Lower lobe of right lung (tissue), 2 donors: ENCODE measurements around the gene LATS2. TPM values are rescaled to one million over a fixed set of nuclear protein-coding genes. Genes with fewer than 3 reads are reported as not detected.

ENCODE experiments used
- ATAC-seq, 2 donors: fragments of 200-7000 bp; cut with Tn5 transposase; one replicate each; pipeline ENCODE4 v1.9.1; 2020 to 2022; ENCODE audit warnings: mild to moderate bottlenecking in 2 of 2, moderate library complexity in 2 of 2
- DNase-seq: peaks from one replicate; pipeline ENCODE4 v3.0.0-alpha.2; 2020
- H3K27ac ChIP-seq: fragments of 200-600 bp; one replicate; pipeline ENCODE4 v1.8.0; 2022
- H3K27me3 ChIP-seq: fragments of 200-600 bp; one replicate; pipeline ENCODE4 v1.8.0; 2022; ENCODE audit warnings: low read depth
- H3K36me3 ChIP-seq: fragments of 200-600 bp; one replicate; pipeline ENCODE4 v1.8.0; 2022; ENCODE audit warnings: mild to moderate bottlenecking
- H3K4me1 ChIP-seq: fragments of 200-600 bp; one replicate; pipeline ENCODE4 v1.8.0; 2022
- H3K4me3 ChIP-seq: fragments of 200-600 bp; one replicate; pipeline ENCODE4 v1.8.0; 2022; ENCODE audit warnings: mild to moderate bottlenecking
- H3K9me3 ChIP-seq: fragments of 200-600 bp; one replicate; pipeline ENCODE4 v1.8.0; 2022
- CTCF ChIP-seq: fragments of 200-600 bp; IDR thresholded peaks from one replicate; pipeline ENCODE4 v1.8.0; 2022; ENCODE audit warnings: antibody characterized with exemption, mild to moderate bottlenecking
- intact Hi-C: fragments of 100-400 bp; cut with DNase I; formaldehyde crosslinking; loops from one replicate; pipeline ENCODE4 v1.11.0; 2022
- total RNA-seq: library from RNA; stranded (reverse); fragmentation: NEBNext Ultra II Directional; extraction: Animal tissue kit (Norgen Biotek cat#: 25700); gene quantifications from one replicate; pipeline ENCODE4 v1.2.1, GENCODE V29; 2021
- donor health status: DM: no; HTN: yes; CAD: no; lungs with severe emphysema.

The LATS2 gene
- total RNA-seq, 1 donor from 2014 or later = 26.1 TPM

GRCh38 chr13:21100994-21101757 is 39.8 kb upstream of the LATS2 start:
- Histone ChIP-seq H3K36me3 (no peaks in the 10 kb centered on the region), H3K4me1 (no peaks in the 10 kb centered on the region), H3K9me3 (no peaks in the 10 kb centered on the region), H3K27ac (no peak overlapping the region), H3K27me3 (no peaks in the 10 kb centered on the region), H3K4me3 (no peak overlapping the region)
- ATAC-seq (no peak), DNase-seq (no peak)
- intact Hi-C loops = no loop called here
- no peak for TF ChIP-seq CTCF

- Histone ChIP-seq H3K27ac (no peak overlapping the region), H3K9me3 (no peaks in the 10 kb centered on the region), H3K4me3 (no peak overlapping the region), H3K36me3 (no peaks in the 10 kb centered on the region), H3K27me3 (no peaks in the 10 kb centered on the region), H3K4me1 (no peaks in the 10 kb centered on the region)
- intact Hi-C loops = no loop called here
- ATAC-seq (no peak), DNase-seq (no peak)
- no peak for TF ChIP-seq CTCF
Measured at GRCh38 chr13:21100211-21100610, 38.8 kb upstream of the LATS2 start.

- H3K36me3 ChIP-seq = no peaks in the 10 kb centered on the region
- H3K4me1 ChIP-seq = no peaks in the 10 kb centered on the region
- H3K27ac ChIP-seq = no peak overlapping the region
- ATAC-seq = no peak
- intact Hi-C loops = no loop called here
- H3K27me3 ChIP-seq = no peaks in the 10 kb centered on the region
- DNase-seq = no peak
- TF ChIP-seq CTCF = no peak
- H3K4me3 ChIP-seq = no peak overlapping the region
- no peaks in the 10 kb centered on the region for H3K9me3 ChIP-seq
Measured at GRCh38 chr13:21095311-21095710, 33.9 kb upstream of the LATS2 start.

GRCh38 chr13:21089830-21090229 is 28.4 kb upstream of the LATS2 start:
- no peaks in the 10 kb centered on the region for H3K9me3 ChIP-seq
- no peak overlapping the region for H3K4me3 ChIP-seq
- ATAC-seq = no peak
- no peaks in the 10 kb centered on the region for H3K36me3 ChIP-seq
- no peaks in the 10 kb centered on the region for H3K27me3 ChIP-seq
- H3K4me1 ChIP-seq = no peaks in the 10 kb centered on the region
- no peak for TF ChIP-seq CTCF
- intact Hi-C loops = no loop called here
- DNase-seq = no peak
- H3K27ac ChIP-seq = no peak overlapping the region

- DNase-seq (no peak), ATAC-seq (no peak)
- no peak overlapping the region for H3K27ac ChIP-seq
- no peaks in the 10 kb centered on the region for H3K36me3 ChIP-seq
- no peaks in the 10 kb centered on the region for H3K4me1 ChIP-seq
- H3K9me3 ChIP-seq = no peaks in the 10 kb centered on the region
- no peaks in the 10 kb centered on the region for H3K27me3 ChIP-seq
- intact Hi-C loops = no loop called here
- no peak overlapping the region for H3K4me3 ChIP-seq
- no peak for TF ChIP-seq CTCF
Measured at GRCh38 chr13:21088534-21088933, 27.1 kb upstream of the LATS2 start.
